Measurements from ENCODE around the gene TMEM243.

GRCh38 chr7:87234949-87235348 is 15.4 kb upstream of the TMEM243 start:
- TF ChIP-seq CTCF (conservative IDR thresholded peaks at IDR 0.05) = no peak
- TF ChIP-seq ZFX (IDR thresholded peaks at IDR 0.05) = no peak

Data from C4-2B (cell line).